Loucy (cell line): ENCODE data around the gene SEC16A.

Experiments
- H2AFZ ChIP-seq: fragments of 200-600 bp; sonication (generic); 2 replicates; pipeline ENCODE4 v1.6.0; 2016; ENCODE audit warnings: antibody characterized with exemption, mild to moderate bottlenecking, low read length, moderate library complexity
- H3F3A ChIP-seq: fragments of 200-600 bp; 2 replicates; pipeline ENCODE4 v1.6.0; 2016; ENCODE audit warnings: antibody characterized with exemption, low read depth, mild to moderate bottlenecking
- H3K27me3 ChIP-seq: fragments of 200-600 bp; sonication (generic); 2 replicates; pipeline ENCODE4 v1.6.1; 2014; ENCODE audit warnings: low read length, mild to moderate bottlenecking; ENCODE audit not compliant: insufficient read depth, poor library complexity, severe bottlenecking
- H3K36me3 ChIP-seq: fragments of 200-600 bp; sonication (generic); 2 replicates; pipeline ENCODE4 v1.6.1; 2016; ENCODE audit warnings: low read length; ENCODE audit not compliant: insufficient read depth
- H3K4me1 ChIP-seq: fragments of 200-600 bp; sonication (generic); 2 replicates; pipeline ENCODE4 v1.5.1; 2014; ENCODE audit warnings: low read length, mild to moderate bottlenecking; ENCODE audit not compliant: insufficient read depth, poor library complexity, severe bottlenecking
- H3K4me2 ChIP-seq: fragments of 200-600 bp; sonication (generic); 2 replicates; pipeline ENCODE4 v1.6.0; 2014; ENCODE audit warnings: antibody characterized with exemption, low read length, low read depth, mild to moderate bottlenecking; ENCODE audit not compliant: poor library complexity, severe bottlenecking
- H3K4me3 ChIP-seq: fragments of 200-600 bp; sonication (generic); 2 replicates; pipeline ENCODE4 v1.5.1; 2014; ENCODE audit warnings: low read length, mild to moderate bottlenecking, mixed read lengths; ENCODE audit not compliant: poor library complexity, severe bottlenecking
- H3K79me2 ChIP-seq: fragments of 200-600 bp; sonication (generic); 2 replicates; pipeline ENCODE4 v1.6.1; 2014; ENCODE audit warnings: low read length; ENCODE audit not compliant: insufficient read depth
- H3K9ac ChIP-seq: fragments of 200-600 bp; sonication (generic); 2 replicates; pipeline ENCODE4 v1.6.0; 2014; ENCODE audit warnings: mild to moderate bottlenecking, low read depth, low read length, moderate library complexity; ENCODE audit not compliant: poor library complexity, severe bottlenecking
- H3K9me2 ChIP-seq: fragments of 200-600 bp; sonication (generic); replicated peaks from 2 replicates; pipeline ENCODE4 v1.6.1; 2016; ENCODE audit warnings: low read depth, low read length, mixed read lengths
- H3K9me3 ChIP-seq: fragments of 200-600 bp; sonication (generic); 2 replicates; pipeline ENCODE4 v1.6.1; 2014; ENCODE audit warnings: mild to moderate bottlenecking, antibody characterized with exemption, low read length, low read depth; ENCODE audit not compliant: insufficient read depth
- H4K20me1 ChIP-seq: fragments of 200-600 bp; sonication (generic); 2 replicates; pipeline ENCODE4 v1.6.0; 2014; ENCODE audit warnings: antibody characterized with exemption, low read length, mild to moderate bottlenecking; ENCODE audit not compliant: insufficient read depth, poor library complexity, severe bottlenecking
- EZH2phosphoT487 ChIP-seq: fragments of 200-600 bp; IDR thresholded peaks from 2 replicates; pipeline ENCODE4 v1.6.1; 2018; ENCODE audit warnings: antibody characterized with exemption, mild to moderate bottlenecking, moderate library complexity, borderline replicate concordance
- TF ChIP-seq, protein P1 (sequence below): fragments of 200-600 bp; sonication (generic); conservative IDR thresholded peaks from 2 replicates; pipeline ENCODE4 v1.5.1; 2014; ENCODE audit warnings: mild to moderate bottlenecking, antibody characterized with exemption, low read length

SEC16A gene

DNA sequence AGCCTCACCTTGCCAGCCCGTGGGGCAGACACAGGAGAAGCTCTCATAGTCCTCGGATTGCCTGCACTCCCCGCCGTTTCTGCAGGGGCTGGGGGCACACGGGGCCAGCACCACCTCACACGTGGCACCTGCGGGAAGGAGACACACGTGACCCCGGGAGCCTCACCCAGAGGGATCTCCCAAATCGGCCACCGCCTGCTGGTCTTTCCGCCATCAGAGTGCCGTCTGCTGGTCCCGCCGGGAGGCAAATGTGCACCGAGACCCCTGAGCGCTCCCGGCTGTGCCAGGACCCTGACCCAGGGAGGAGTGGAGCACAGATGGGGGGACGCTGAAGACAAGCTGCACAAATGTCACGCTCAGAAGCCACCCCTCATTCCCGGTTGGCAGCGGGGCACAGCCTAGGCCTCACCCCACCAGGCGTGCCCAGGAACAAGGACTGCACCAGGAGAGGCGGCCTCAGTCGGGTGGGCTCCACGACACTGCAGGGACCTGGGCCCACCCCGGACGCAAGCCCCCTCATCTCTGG lies 28.4 kb upstream of the SEC16A start:
- Histone ChIP-seq H3K27me3 (no peaks in the 10 kb centered on the region), H3K9me2 (no peaks in the 10 kb centered on the region), H3F3A (no peaks in the 10 kb centered on the region), H3K36me3 (peaks cover 5% of the 10 kb centered on the region; the same call in 1 of the 2 replicates), H4K20me1 (no peaks in the 10 kb centered on the region), H3K4me1 (no peaks in the 10 kb centered on the region), H3K79me2 (no peaks in the 10 kb centered on the region), H3K9me3 (no peaks in the 10 kb centered on the region), H3K4me2 (no peak overlapping the region), H3K9ac (no peak overlapping the region), H2AFZ (no peak overlapping the region), H3K4me3 (no peak overlapping the region)
- TF ChIP-seq, protein P1, sequence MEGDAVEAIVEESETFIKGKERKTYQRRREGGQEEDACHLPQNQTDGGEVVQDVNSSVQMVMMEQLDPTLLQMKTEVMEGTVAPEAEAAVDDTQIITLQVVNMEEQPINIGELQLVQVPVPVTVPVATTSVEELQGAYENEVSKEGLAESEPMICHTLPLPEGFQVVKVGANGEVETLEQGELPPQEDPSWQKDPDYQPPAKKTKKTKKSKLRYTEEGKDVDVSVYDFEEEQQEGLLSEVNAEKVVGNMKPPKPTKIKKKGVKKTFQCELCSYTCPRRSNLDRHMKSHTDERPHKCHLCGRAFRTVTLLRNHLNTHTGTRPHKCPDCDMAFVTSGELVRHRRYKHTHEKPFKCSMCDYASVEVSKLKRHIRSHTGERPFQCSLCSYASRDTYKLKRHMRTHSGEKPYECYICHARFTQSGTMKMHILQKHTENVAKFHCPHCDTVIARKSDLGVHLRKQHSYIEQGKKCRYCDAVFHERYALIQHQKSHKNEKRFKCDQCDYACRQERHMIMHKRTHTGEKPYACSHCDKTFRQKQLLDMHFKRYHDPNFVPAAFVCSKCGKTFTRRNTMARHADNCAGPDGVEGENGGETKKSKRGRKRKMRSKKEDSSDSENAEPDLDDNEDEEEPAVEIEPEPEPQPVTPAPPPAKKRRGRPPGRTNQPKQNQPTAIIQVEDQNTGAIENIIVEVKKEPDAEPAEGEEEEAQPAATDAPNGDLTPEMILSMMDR, result no peak
- TF ChIP-seq EZH2phosphoT487, result no peak

DNA sequence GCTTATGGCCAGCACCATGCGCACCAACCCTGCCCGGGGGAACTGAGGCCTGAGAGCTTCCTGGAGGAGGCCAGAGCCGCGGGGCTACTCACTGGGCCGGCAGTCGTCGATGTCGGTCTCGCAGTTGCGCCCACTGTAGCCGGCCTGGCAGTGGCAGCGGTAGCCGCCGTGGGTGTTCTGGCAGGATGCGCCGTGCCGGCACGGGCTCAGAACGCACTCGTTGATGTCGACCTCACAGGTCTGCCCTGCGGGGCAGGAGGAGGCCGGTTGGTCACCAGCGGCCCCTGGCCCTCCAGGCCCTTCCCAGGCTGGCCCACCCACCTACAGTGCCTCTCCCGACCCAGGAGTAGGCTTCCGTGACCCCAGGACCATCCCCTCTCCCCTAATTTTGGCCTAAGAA lies 27.7 kb upstream of the SEC16A start:
- Histone ChIP-seq H3K9ac (no peak overlapping the region), H3K4me3 (no peak overlapping the region), H3K36me3 (peaks cover 5% of the 10 kb centered on the region; the same call in 1 of the 2 replicates), H2AFZ (no peak overlapping the region), H4K20me1 (no peaks in the 10 kb centered on the region), H3K79me2 (no peaks in the 10 kb centered on the region), H3K4me1 (no peaks in the 10 kb centered on the region), H3K9me2 (no peaks in the 10 kb centered on the region), H3F3A (no peaks in the 10 kb centered on the region), H3K4me2 (no peak overlapping the region), H3K27me3 (no peaks in the 10 kb centered on the region), H3K9me3 (no peaks in the 10 kb centered on the region)
- no peak for TF ChIP-seq EZH2phosphoT487
- TF ChIP-seq, protein P1, result no peak

- H2AFZ ChIP-seq, result no peak overlapping the region
- H3K9me2 ChIP-seq, result no peaks in the 10 kb centered on the region
- H3K4me1 ChIP-seq, result no peaks in the 10 kb centered on the region
- TF ChIP-seq, protein P1, result no peak
- no peak for TF ChIP-seq EZH2phosphoT487
- H3K4me2 ChIP-seq, result no peak overlapping the region
- no peaks in the 10 kb centered on the region for H3K79me2 ChIP-seq
- no peak overlapping the region for H3K9ac ChIP-seq
- H3K36me3 ChIP-seq, result peaks cover 5% of the 10 kb centered on the region; the same call in 1 of the 2 replicates
- H4K20me1 ChIP-seq, result no peaks in the 10 kb centered on the region
- no peaks in the 10 kb centered on the region for H3K27me3 ChIP-seq
- no peak overlapping the region for H3K4me3 ChIP-seq
- H3K9me3 ChIP-seq, result no peaks in the 10 kb centered on the region
- H3F3A ChIP-seq, result no peaks in the 10 kb centered on the region
These were observed 26.7 kb upstream of the SEC16A start for GRCh38 chr9:136509549-136509948.
